GM12873 (cell line): Measurements from ENCODE around the gene NIPBL.
A peak's percentile ranks its signal among the peaks of the same experiment; 100 is the strongest.

Source experiments
- CTCF ChIP-seq: IDR thresholded peaks from 2 replicates; pipeline ENCODE4 v1.5.1; 2012; ENCODE audit warnings: low read depth, mild to moderate bottlenecking, moderate library complexity, low read length, control low read depth; ENCODE audit not compliant: insufficient read depth; ENCODE audit errors: missing control alignments

Gene NIPBL

GRCh38 chr5:36875790-36876298 is 725 bp upstream of the NIPBL start:
- peak; percentile 64 for TF ChIP-seq CTCF

- no peak for TF ChIP-seq CTCF
Measured at GRCh38 chr5:36876965-36877666, 547 bp downstream of the NIPBL start.

GRCh38 chr5:36877667-36878391 is 1.3 kb downstream of the NIPBL start:
- no peak for TF ChIP-seq CTCF

- TF ChIP-seq CTCF = no peak
Measured at GRCh38 chr5:36878392-36879082, 2.0 kb downstream of the NIPBL start.

- no peak for TF ChIP-seq CTCF
Measured at GRCh38 chr5:36879274-36880033, 2.9 kb downstream of the NIPBL start.

- no peak for TF ChIP-seq CTCF
Measured at GRCh38 chr5:36880761-36881160, 4.2 kb downstream of the NIPBL start.
